OCI-LY1 (cell line): Measurements from ENCODE around the gene KIRREL3.

ENCODE experiments used
- EZH2 ChIP-seq: fragments of 200-600 bp; sonication (generic), shearing (Covaris generic); IDR thresholded peaks from 2 replicates; pipeline ENCODE4 v1.8.0; 2017; ENCODE audit warnings: borderline replicate concordance, mixed run types, mild to moderate bottlenecking, antibody characterized with exemption, low read length, moderate library complexity, mixed read lengths
- TF ChIP-seq, protein P1 (sequence below): fragments of 200-600 bp; sonication (generic), shearing (Covaris generic); IDR thresholded peaks from 2 replicates; pipeline ENCODE4 v1.5.1; 2017; ENCODE audit warnings: mild to moderate bottlenecking, antibody characterized with exemption, low read length, moderate library complexity, mixed read lengths

DNA sequence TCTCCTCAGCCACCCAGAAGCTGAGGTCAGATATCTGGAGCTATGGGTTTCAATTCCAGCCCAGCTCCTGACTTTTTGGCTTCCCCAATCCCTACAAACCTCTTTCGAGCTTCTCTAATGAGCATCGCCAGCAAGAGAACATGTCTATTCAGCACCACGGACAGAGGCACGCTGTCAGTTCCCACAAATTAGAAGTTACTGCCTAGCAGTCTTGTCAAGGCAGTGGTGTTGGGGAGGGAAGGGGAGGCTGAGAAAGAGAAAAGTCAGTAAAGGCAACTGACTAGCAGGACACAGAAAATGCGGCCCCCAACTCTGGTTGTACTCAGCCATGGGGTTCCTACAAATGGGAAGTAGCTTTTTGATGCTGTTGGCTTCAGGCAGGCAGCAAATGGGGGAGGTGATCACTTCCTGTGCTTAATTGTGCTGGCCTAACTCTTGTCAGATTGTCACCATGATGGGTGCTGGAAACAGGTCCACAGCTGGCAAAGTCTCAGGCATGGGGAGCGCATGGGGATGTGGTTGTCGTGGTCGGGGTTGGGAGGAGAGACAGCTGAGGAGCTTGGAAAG lies 439.2 kb downstream of the KIRREL3 start:
- TF ChIP-seq, protein P1, sequence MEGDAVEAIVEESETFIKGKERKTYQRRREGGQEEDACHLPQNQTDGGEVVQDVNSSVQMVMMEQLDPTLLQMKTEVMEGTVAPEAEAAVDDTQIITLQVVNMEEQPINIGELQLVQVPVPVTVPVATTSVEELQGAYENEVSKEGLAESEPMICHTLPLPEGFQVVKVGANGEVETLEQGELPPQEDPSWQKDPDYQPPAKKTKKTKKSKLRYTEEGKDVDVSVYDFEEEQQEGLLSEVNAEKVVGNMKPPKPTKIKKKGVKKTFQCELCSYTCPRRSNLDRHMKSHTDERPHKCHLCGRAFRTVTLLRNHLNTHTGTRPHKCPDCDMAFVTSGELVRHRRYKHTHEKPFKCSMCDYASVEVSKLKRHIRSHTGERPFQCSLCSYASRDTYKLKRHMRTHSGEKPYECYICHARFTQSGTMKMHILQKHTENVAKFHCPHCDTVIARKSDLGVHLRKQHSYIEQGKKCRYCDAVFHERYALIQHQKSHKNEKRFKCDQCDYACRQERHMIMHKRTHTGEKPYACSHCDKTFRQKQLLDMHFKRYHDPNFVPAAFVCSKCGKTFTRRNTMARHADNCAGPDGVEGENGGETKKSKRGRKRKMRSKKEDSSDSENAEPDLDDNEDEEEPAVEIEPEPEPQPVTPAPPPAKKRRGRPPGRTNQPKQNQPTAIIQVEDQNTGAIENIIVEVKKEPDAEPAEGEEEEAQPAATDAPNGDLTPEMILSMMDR, result no peak
- no peak for TF ChIP-seq EZH2
